GM19238 (cell line): ENCODE results near the gene VAX1.

ENCODE experiments used
- DNase-seq: peaks from one replicate; pipeline ENCODE4 v3.0.0; 2011; ENCODE audit warnings: low spot score; ENCODE audit not compliant: insufficient read length

VAX1 gene

GRCh38 chr10:117164592-117165537 is 26.8 kb upstream of the VAX1 start:
- no peak for DNase-seq

- no peak for DNase-seq
Measured at GRCh38 chr10:117163954-117164548, 26.0 kb upstream of the VAX1 start.

- no peak for DNase-seq
Measured at GRCh38 chr10:117163061-117163953, 25.2 kb upstream of the VAX1 start.

- no peak for DNase-seq
Measured at GRCh38 chr10:117162093-117163060, 24.3 kb upstream of the VAX1 start.

GRCh38 chr10:117161386-117162033 is 23.4 kb upstream of the VAX1 start:
- DNase-seq, result no peak

- DNase-seq, result no peak
Measured at GRCh38 chr10:117160567-117160966, 22.5 kb upstream of the VAX1 start.

GRCh38 chr10:117159390-117159789 is 21.3 kb upstream of the VAX1 start:
- no peak for DNase-seq

GRCh38 chr10:117158297-117158696 is 20.2 kb upstream of the VAX1 start:
- DNase-seq, result no peak

GRCh38 chr10:117152668-117153067 is 14.6 kb upstream of the VAX1 start:
- DNase-seq, result no peak

GRCh38 chr10:117148284-117148683 is 10.2 kb upstream of the VAX1 start:
- DNase-seq, result no peak

- no peak for DNase-seq
Measured at GRCh38 chr10:117145019-117145418, 6.9 kb upstream of the VAX1 start.

GRCh38 chr10:117143103-117143823 is 5.2 kb upstream of the VAX1 start:
- no peak for DNase-seq

GRCh38 chr10:117140525-117140902 is 2.4 kb upstream of the VAX1 start:
- DNase-seq, result no peak

GRCh38 chr10:117139581-117140524 is 1.8 kb upstream of the VAX1 start:
- DNase-seq, result no peak

GRCh38 chr10:117138838-117139580 is 939 bp upstream of the VAX1 start:
- DNase-seq, result no peak

GRCh38 chr10:117137031-117137910 is 799 bp downstream of the VAX1 start:
- DNase-seq, result no peak
